Ishikawa (cell line): ENCODE data around the gene ZYX.

ENCODE experiments used
- CREB1 ChIP-seq: IDR thresholded peaks from 2 replicates; pipeline ENCODE4 v1.6.1; 2012; ENCODE audit warnings: low read depth
- REST ChIP-seq: IDR thresholded peaks from 2 replicates; pipeline ENCODE4 v1.6.1; 2012; ENCODE audit warnings: low read depth, mild to moderate bottlenecking
- TAF1 ChIP-seq: IDR thresholded peaks from 2 replicates; pipeline ENCODE4 v1.6.1; 2012; ENCODE audit warnings: low read depth, mild to moderate bottlenecking

- no peak for TF ChIP-seq REST
- TF ChIP-seq CREB1: no peak
- no peak for TF ChIP-seq TAF1
Observed at GRCh38 chr7:143373255-143373794, 7.8 kb upstream of the ZYX start.
